Spleen (tissue), 11 donors: ENCODE measurements around the gene RGS17. TPM values are rescaled to one million over a fixed set of nuclear protein-coding genes. Genes with fewer than 3 reads are reported as not detected.

ENCODE experiments used
- DNase-seq: peaks from one replicate; pipeline ENCODE4 v3.0.0-alpha.2; 2020
- H3K27ac ChIP-seq, 8 donors: fragments of 200-600 bp; sonication (generic) in 7 of 8; 1 replicate in 4 of 8; 2 replicates in 4 of 8; pipeline versions ENCODE4 v1.5.0 to v1.8.0; 2016 to 2021; ENCODE audit warnings: inconsistent platforms in 4 of 8, mild to moderate bottlenecking in 4 of 8, moderate library complexity in 1 of 8
- H3K27me3 ChIP-seq, 7 donors: fragments of 200-600 bp; sonication (generic) in 6 of 7; replicated peaks in 1 of 7; 1 replicate in 4 of 7; 2 replicates in 3 of 7; pipeline versions ENCODE4 v1.5.0 to v1.8.0; 2016 to 2021; ENCODE audit warnings: inconsistent platforms in 3 of 7, mild to moderate bottlenecking in 1 of 7
- H3K36me3 ChIP-seq, 6 donors: fragments of 200-600 bp; sonication (generic) in 5 of 6; 1 replicate in 4 of 6; 2 replicates in 2 of 6; pipeline versions ENCODE4 v1.5.0 to v1.8.0; 2016 to 2021; ENCODE audit warnings: inconsistent platforms in 2 of 6
- H3K4me1 ChIP-seq, 6 donors: fragments of 200-600 bp; sonication (generic) in 5 of 6; 1 replicate in 3 of 6; 2 replicates in 3 of 6; pipeline versions ENCODE4 v1.5.0 to v1.8.0; 2016 to 2021; ENCODE audit warnings: inconsistent platforms in 3 of 6
- H3K4me3 ChIP-seq, 8 donors: fragments of 200-600 bp; sonication (generic) in 7 of 8; 1 replicate in 4 of 8; 2 replicates in 4 of 8; pipeline versions ENCODE4 v1.5.0 to v1.8.0; 2016 to 2021; ENCODE audit warnings: inconsistent platforms in 4 of 8, mild to moderate bottlenecking in 4 of 8, moderate library complexity in 2 of 8
- H3K9me3 ChIP-seq, 8 donors: fragments of 200-600 bp; sonication (generic) in 7 of 8; 1 replicate in 4 of 8; 2 replicates in 4 of 8; pipeline versions ENCODE4 v1.5.0 to v1.8.0; 2016 to 2021; ENCODE audit warnings: inconsistent platforms in 4 of 8
- POLR2A ChIP-seq, 3 donors: fragments of 450-650 bp; IDR thresholded peaks; one replicate each; pipeline ENCODE4 v1.5.1; 2017; ENCODE audit warnings: antibody characterized with exemption in 3 of 3, mild to moderate bottlenecking in 1 of 3
- POLR2AphosphoS5 ChIP-seq, 3 donors: sonication (generic); formaldehyde crosslinking; IDR thresholded peaks; one replicate each; pipeline ENCODE4 v1.5.1; 2017; ENCODE audit warnings: antibody characterized with exemption in 3 of 3
- WGBS, 5 donors: extraction: QIAGEN DNeasy Blood & Tissue Kit in 3 of 5; methylation state at CpG; one replicate each; pipeline versions ENCODE4 v1.1.5 to v1.1.7; 2013 to 2018; 5-methylcytosine and 5-hydroxymethylcytosine counted together
- intact Hi-C: fragments of 100-400 bp; cut with DNase I; formaldehyde crosslinking; loops from one replicate; pipeline ENCODE4 v1.15.0; 2023; ENCODE audit warnings: low total_unique reads
- polyA plus RNA-seq, 3 donors: library from polyadenylated mRNA; stranded (reverse); fragments of 200-250 nt; gene quantifications; one replicate each; pipeline ENCODE4 v1.2.1, GENCODE V29; 2013
- total RNA-seq, 7 donors: library from RNA; depleted of rRNA in 3 of 7; stranded (reverse); fragments of >200 nt in 3 of 7; fragmentation: NEBNext Ultra II Directional in 4 of 7; extraction: Animal tissue kit (Norgen Biotek cat#: 25700) in 4 of 7; gene quantifications; one replicate each; pipeline versions ENCODE4 v1.1.0 to v1.2.1, GENCODE V29; 2016 to 2021
- TF ChIP-seq, protein P1 (sequence below), 11 experiments: fragments of 200-600 bp in 7 of 11; fragments of 450-650 bp in 4 of 11; sonication (generic) in 4 of 11; IDR thresholded peaks in 8 of 11; conservative IDR thresholded peaks in 3 of 11; 1 replicate in 7 of 11; 2 replicates in 4 of 11; pipeline versions ENCODE4 v1.4.0 to v1.8.0; 2016 to 2021; ENCODE audit warnings: antibody characterized with exemption in 11 of 11, inconsistent platforms in 4 of 11, mild to moderate bottlenecking in 1 of 11
- donor health status: healthy with polysubstance abuse.
- donor health status: DM: no; HTN: no; CAD: no; lungs with moderate emphysema.
- donor health status: DM: no; HTN: no; CAD: no.
- donor health status: Bipolar disorder and iron deficiency.
- donor health status: healthy.
- donor health status: DM: no; HTN: no; CAD: no.
- donor health status: DM: yes; HTN: yes; CAD: no.

Gene RGS17
- total and polyA plus RNA-seq, 10 donors = 0.03 to 0.33 (median 0.07) TPM; not detected in 5

GRCh38 chr6:153076431-153076830 is 54.7 kb downstream of the RGS17 start:
- no peak for DNase-seq
- WGBS, 5 donors = 85 to 94% (median 89%) methylated on average over 5 of the region's 5 CpGs
- TF ChIP-seq POLR2A (IDR thresholded peaks at IDR 0.05) = no peak
- TF ChIP-seq, protein P1, sequence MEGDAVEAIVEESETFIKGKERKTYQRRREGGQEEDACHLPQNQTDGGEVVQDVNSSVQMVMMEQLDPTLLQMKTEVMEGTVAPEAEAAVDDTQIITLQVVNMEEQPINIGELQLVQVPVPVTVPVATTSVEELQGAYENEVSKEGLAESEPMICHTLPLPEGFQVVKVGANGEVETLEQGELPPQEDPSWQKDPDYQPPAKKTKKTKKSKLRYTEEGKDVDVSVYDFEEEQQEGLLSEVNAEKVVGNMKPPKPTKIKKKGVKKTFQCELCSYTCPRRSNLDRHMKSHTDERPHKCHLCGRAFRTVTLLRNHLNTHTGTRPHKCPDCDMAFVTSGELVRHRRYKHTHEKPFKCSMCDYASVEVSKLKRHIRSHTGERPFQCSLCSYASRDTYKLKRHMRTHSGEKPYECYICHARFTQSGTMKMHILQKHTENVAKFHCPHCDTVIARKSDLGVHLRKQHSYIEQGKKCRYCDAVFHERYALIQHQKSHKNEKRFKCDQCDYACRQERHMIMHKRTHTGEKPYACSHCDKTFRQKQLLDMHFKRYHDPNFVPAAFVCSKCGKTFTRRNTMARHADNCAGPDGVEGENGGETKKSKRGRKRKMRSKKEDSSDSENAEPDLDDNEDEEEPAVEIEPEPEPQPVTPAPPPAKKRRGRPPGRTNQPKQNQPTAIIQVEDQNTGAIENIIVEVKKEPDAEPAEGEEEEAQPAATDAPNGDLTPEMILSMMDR (IDR thresholded peaks at IDR 0.05 in 8 of 11, conservative IDR thresholded peaks at IDR 0.05 in 3 of 11) = no peak
- TF ChIP-seq POLR2AphosphoS5 (IDR thresholded peaks at IDR 0.05) = no peak

DNA sequence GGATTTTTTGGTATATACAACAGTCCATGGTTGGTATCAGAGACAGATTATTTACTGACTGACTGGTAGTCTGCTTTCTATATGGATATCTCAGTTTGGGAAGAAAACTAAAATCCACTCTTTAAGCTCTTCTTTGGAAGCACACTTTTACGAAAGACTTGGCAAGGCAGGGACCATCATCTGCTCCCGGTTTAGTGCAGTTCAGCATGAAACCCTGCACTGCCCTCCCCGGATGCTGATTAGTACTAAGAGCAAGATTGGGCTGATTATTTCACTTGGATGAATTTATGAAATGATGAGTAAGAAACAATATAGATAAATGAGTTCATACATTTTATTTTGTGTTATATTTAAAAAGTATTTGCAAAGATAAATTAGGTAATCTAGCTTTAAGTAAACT is 56.3 kb downstream of the RGS17 start:
- H3K27ac ChIP-seq = no peak overlapping the region
- no peak for TF ChIP-seq POLR2AphosphoS5 (IDR thresholded peaks at IDR 0.05)
- no peak for TF ChIP-seq POLR2A (IDR thresholded peaks at IDR 0.05)
- TF ChIP-seq, protein P1 (IDR thresholded peaks at IDR 0.05 in 8 of 11, conservative IDR thresholded peaks at IDR 0.05 in 3 of 11) = no peak
- 84 to 90% (median 88%) methylated on average over 3 of the region's 3 CpGs for WGBS, 5 donors

More at GRCh38 chr6:153076431-153076830, 54.7 kb downstream of the RGS17 start:
- H3K36me3 ChIP-seq = no peaks in the 10 kb centered on the region
- no peaks in the 10 kb centered on the region for H3K27me3 ChIP-seq
- H3K4me3 ChIP-seq = no peak overlapping the region
- H3K27ac ChIP-seq = no peak overlapping the region
- no peaks in the 10 kb centered on the region for H3K4me1 ChIP-seq
- intact Hi-C loops = no loop called here
- no peaks in the 10 kb centered on the region for H3K9me3 ChIP-seq

DNA sequence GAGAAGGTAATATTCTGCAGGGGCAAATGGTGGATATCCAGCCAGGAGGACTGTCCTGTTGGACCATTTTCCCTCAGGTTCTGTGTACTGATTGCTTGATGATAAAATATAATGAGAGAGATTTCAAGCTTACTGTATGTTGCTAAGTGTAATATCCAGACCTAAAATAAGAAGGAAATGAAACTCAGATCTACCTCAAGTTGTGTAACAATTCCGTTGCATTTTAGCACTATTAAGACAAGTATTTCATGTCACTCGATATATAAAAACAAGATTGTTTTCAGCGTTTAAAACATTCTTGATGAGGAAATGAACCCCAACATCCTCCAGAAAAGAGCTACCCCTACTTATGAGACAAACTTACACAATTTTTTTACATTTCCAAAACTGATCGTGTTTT is 57.2 kb downstream of the RGS17 start:
- no peak overlapping the region for H3K27ac ChIP-seq
- no peaks in the 10 kb centered on the region for H3K9me3 ChIP-seq
- intact Hi-C loops = no loop called here
- 65 to 83% (median 69%) methylated on average over 4 of the region's 4 CpGs for WGBS, 5 donors
- no peaks in the 10 kb centered on the region for H3K4me1 ChIP-seq
- H3K36me3 ChIP-seq = no peaks in the 10 kb centered on the region
- TF ChIP-seq POLR2A (IDR thresholded peaks at IDR 0.05) = no peak
- TF ChIP-seq POLR2AphosphoS5 (IDR thresholded peaks at IDR 0.05) = no peak
- TF ChIP-seq, protein P1 (IDR thresholded peaks at IDR 0.05 in 8 of 11, conservative IDR thresholded peaks at IDR 0.05 in 3 of 11) = no peak
- no peak overlapping the region for H3K4me3 ChIP-seq
- no peak for DNase-seq
- H3K27me3 ChIP-seq = no peaks in the 10 kb centered on the region

More for the DNA sequence above, 56.3 kb downstream of the RGS17 start:
- Histone ChIP-seq H3K4me3 (no peak overlapping the region), H3K9me3 (no peaks in the 10 kb centered on the region), H3K4me1 (no peaks in the 10 kb centered on the region), H3K27me3 (no peaks in the 10 kb centered on the region), H3K36me3 (no peaks in the 10 kb centered on the region)
- intact Hi-C loops = no loop called here
- no peak for DNase-seq

- no peaks in the 10 kb centered on the region for H3K4me1 ChIP-seq
- peaks cover 0 to 5% (median 0%) of the 10 kb centered on the region in 8 donors for H3K9me3 ChIP-seq
- TF ChIP-seq POLR2A (IDR thresholded peaks at IDR 0.05) (no peak), POLR2AphosphoS5 (IDR thresholded peaks at IDR 0.05) (no peak)
- TF ChIP-seq, protein P1 (IDR thresholded peaks at IDR 0.05 in 8 of 11, conservative IDR thresholded peaks at IDR 0.05 in 3 of 11) = no peak
- no peak overlapping the region for H3K4me3 ChIP-seq
- H3K27ac ChIP-seq = no peak overlapping the region
- no peaks in the 10 kb centered on the region for H3K27me3 ChIP-seq
- no peaks in the 10 kb centered on the region for H3K36me3 ChIP-seq
- no peak for DNase-seq
- WGBS, 5 donors = 88 to 96% (median 94%) methylated on average over 7 of the region's 7 CpGs
- intact Hi-C loops = no loop called here
Observed at GRCh38 chr6:153070756-153071155, 60.3 kb downstream of the RGS17 start.
